ENCODE results near the gene RALB. TPM values are rescaled to one million over a fixed set of nuclear protein-coding genes. Genes with fewer than 3 reads are reported as not detected.

Gene RALB
- total RNA-seq, 1 experiment from 2014 or later, result 17.1 TPM

DNA sequence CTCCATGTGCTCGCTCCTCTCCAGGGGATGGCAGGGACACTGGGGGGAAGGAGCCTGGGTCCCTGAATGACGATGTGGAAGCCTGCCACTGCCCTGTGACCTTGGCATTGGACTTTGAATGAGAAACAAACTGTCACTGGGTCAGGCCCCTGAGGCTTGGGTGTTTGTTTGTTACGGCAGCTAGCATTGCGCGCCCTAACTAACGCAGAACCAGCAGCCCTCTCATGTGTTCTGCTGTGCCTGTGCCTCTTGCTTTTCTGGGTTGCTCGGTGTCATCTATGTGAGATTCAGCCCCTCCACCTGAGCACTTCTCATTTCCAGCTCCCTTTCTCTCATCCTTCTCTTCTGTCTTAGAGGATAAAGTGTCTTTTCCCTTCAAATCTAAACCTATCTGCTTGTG is 69.7 kb downstream of the RALB start (continued):
- no peak for TF ChIP-seq GTF2I (CRISPR knock-in tag; conservative IDR thresholded peaks at IDR 0.05)
- TF ChIP-seq ETV6 (CRISPR knock-in tag; IDR thresholded peaks at IDR 0.05), result no peak
- no peak for TF ChIP-seq ZNF423 (CRISPR knock-in tag; IDR thresholded peaks at IDR 0.05)
- no peak for TF ChIP-seq ELF4 (CRISPR knock-in tag; IDR thresholded peaks at IDR 0.05; ENCODE audit: low read depth)

DNA sequence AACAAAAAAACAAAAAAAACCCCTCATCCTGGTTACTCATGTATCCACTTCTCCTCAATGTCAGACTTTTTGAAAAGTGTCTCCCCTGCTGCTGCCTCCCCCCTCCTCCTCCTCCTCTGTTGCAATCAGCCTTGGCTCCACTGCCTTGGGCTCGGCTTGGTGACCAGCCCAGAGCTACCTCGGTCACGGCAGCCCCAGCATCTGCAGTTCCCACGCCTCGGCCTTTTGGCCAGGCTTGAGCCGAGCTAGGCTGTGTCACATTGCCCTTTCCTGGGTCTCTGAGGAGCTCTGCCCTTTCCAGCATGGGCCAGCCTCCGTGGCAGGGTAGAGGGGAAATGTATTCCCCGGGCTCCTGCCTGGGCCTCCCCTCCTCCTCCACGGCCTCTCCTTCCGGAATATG is 70.6 kb downstream of the RALB start:
- CTCF ChIA-PET, result interaction anchor here (1.1 to 2.7 kb wide), 3 partner anchors 10 to 189 kb away, joined by 3 to 11 read pairs (median 6); no protein-coding TSS in a partner anchor

More for the DNA sequence above, 70.6 kb downstream of the RALB start:
- Mint-ChIP-seq H3K4me1 (no peaks in the 10 kb centered on the region), H3K9me3 (no peaks in the 10 kb centered on the region), H3K27ac (no peak overlapping the region), H3K4me3 (no peak overlapping the region), H3K36me3 (no peaks in the 10 kb centered on the region), H3K27me3 (ENCODE audit: low read depth) (peaks cover 5% of the 10 kb centered on the region)
- POLR2A ChIA-PET, result no interaction called here
- no peak for ATAC-seq
- no peak for DNase-seq (ENCODE audit: low spot score)
- TF ChIP-seq ZBTB21 (CRISPR knock-in tag; IDR thresholded peaks at IDR 0.05; ENCODE audit: borderline replicate concordance) (no peak), CBFB (CRISPR knock-in tag; IDR thresholded peaks at IDR 0.05; ENCODE audit: low read depth) (no peak), AFF4 (CRISPR knock-in tag; IDR thresholded peaks at IDR 0.05; ENCODE audit: borderline replicate concordance) (no peak), NR1H2 (CRISPR knock-in tag; IDR thresholded peaks at IDR 0.05) (no peak), FOXK1 (CRISPR knock-in tag; IDR thresholded peaks at IDR 0.05) (no peak), JUN (CRISPR knock-in tag; IDR thresholded peaks at IDR 0.05) (no peak), FOXP4 (CRISPR knock-in tag; IDR thresholded peaks at IDR 0.05) (no peak), KAT7 (CRISPR knock-in tag; IDR thresholded peaks at IDR 0.05; ENCODE audit: borderline replicate concordance) (no peak), ATF1 (CRISPR knock-in tag; IDR thresholded peaks at IDR 0.05) (no peak), ZNF281 (CRISPR knock-in tag; IDR thresholded peaks at IDR 0.05) (no peak), PRDM15 (CRISPR knock-in tag; IDR thresholded peaks at IDR 0.05) (no peak), GTF2I (CRISPR knock-in tag; conservative IDR thresholded peaks at IDR 0.05) (no peak), EMX1 (CRISPR knock-in tag; IDR thresholded peaks at IDR 0.05) (no peak), SMAD4 (CRISPR knock-in tag; IDR thresholded peaks at IDR 0.05) (no peak), ZNF232 (CRISPR knock-in tag; IDR thresholded peaks at IDR 0.05) (no peak), GRHL2 (CRISPR knock-in tag; IDR thresholded peaks at IDR 0.05; ENCODE audit: insufficient replicate concordance, severe bottlenecking) (no peak)
- TF ChIP-seq, protein P1, sequence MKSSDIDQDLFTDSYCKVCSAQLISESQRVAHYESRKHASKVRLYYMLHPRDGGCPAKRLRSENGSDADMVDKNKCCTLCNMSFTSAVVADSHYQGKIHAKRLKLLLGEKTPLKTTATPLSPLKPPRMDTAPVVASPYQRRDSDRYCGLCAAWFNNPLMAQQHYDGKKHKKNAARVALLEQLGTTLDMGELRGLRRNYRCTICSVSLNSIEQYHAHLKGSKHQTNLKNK (CRISPR knock-in tag; IDR thresholded peaks at IDR 0.05), result no peak
- TF ChIP-seq, protein P2, sequence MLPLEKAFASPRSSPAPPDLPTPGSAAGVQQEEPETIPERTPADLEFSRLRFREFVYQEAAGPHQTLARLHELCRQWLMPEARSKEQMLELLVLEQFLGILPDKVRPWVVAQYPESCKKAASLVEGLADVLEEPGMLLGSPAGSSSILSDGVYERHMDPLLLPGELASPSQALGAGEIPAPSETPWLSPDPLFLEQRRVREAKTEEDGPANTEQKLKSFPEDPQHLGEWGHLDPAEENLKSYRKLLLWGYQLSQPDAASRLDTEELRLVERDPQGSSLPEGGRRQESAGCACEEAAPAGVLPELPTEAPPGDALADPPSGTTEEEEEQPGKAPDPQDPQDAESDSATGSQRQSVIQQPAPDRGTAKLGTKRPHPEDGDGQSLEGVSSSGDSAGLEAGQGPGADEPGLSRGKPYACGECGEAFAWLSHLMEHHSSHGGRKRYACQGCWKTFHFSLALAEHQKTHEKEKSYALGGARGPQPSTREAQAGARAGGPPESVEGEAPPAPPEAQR (CRISPR knock-in tag; IDR thresholded peaks at IDR 0.05), result no peak
- TF ChIP-seq, protein P3, sequence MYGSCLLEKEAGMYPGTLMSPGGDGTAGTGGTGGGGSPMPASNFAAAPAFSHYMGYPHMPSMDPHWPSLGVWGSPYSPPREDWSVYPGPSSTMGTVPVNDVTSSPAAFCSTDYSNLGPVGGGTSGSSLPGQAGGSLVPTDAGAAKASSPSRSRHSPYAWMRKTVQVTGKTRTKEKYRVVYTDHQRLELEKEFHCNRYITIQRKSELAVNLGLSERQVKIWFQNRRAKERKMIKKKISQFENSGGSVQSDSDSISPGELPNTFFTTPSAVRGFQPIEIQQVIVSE (CRISPR knock-in tag; IDR thresholded peaks at IDR 0.05; ENCODE audit: borderline replicate concordance), result no peak
